NB4 (cell line): ENCODE measurements around the gene SEMA3A.

ENCODE experiments used
- POLR2A ChIP-seq: IDR thresholded peaks from 2 replicates; pipeline ENCODE4 v1.6.1; 2011; ENCODE audit warnings: mild to moderate bottlenecking; ENCODE audit not compliant: insufficient read length; ENCODE audit errors: extremely low read depth
- TF ChIP-seq, protein P1 (sequence below): IDR thresholded peaks from one replicate; pipeline ENCODE4 v1.5.1; 2012; ENCODE audit warnings: low read depth, low read length

DNA sequence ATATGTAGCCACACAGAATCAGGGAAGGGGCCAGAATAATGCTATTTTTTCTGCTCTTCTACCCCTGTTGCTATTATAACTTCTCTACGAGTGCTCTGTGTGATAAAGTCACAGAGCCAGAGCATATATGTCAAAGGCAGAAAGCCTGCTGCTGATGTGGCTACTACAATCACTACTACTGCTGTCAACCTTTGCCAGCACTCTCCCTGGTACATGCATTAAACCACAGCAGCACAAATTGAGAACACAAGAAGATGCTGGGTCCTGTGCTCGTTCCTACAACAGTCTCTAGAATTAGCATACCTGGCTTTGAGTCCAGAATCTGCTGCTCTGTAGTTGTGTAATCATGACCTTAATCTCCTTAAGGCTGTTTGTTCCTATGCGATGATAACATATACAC lies 108.6 kb downstream of the SEMA3A start:
- TF ChIP-seq, protein P1, sequence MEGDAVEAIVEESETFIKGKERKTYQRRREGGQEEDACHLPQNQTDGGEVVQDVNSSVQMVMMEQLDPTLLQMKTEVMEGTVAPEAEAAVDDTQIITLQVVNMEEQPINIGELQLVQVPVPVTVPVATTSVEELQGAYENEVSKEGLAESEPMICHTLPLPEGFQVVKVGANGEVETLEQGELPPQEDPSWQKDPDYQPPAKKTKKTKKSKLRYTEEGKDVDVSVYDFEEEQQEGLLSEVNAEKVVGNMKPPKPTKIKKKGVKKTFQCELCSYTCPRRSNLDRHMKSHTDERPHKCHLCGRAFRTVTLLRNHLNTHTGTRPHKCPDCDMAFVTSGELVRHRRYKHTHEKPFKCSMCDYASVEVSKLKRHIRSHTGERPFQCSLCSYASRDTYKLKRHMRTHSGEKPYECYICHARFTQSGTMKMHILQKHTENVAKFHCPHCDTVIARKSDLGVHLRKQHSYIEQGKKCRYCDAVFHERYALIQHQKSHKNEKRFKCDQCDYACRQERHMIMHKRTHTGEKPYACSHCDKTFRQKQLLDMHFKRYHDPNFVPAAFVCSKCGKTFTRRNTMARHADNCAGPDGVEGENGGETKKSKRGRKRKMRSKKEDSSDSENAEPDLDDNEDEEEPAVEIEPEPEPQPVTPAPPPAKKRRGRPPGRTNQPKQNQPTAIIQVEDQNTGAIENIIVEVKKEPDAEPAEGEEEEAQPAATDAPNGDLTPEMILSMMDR = no peak
- no peak for TF ChIP-seq POLR2A
